ENCODE measurements around the gene YIPF5.

YIPF5 gene

DNA sequence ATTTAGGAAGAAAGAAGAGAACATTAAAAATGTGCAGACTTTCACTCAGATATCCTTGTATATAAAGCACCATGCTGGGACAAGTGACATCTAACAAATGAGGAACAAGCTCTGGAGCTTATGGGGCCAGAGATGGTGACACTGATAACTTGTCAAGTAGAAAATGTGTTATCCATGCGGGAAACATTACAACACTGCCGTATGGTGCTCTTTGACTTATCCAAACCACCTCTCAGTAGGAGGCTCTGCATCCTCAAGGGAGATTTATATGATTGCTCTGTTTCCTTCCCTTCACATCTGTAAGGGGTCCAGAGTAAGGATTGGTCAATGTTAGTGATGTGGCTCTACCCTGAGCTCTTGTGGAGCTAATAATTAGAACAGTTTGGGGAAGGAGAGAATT, 23.7 kb upstream of the YIPF5 start:
- TF ChIP-seq, protein P1, sequence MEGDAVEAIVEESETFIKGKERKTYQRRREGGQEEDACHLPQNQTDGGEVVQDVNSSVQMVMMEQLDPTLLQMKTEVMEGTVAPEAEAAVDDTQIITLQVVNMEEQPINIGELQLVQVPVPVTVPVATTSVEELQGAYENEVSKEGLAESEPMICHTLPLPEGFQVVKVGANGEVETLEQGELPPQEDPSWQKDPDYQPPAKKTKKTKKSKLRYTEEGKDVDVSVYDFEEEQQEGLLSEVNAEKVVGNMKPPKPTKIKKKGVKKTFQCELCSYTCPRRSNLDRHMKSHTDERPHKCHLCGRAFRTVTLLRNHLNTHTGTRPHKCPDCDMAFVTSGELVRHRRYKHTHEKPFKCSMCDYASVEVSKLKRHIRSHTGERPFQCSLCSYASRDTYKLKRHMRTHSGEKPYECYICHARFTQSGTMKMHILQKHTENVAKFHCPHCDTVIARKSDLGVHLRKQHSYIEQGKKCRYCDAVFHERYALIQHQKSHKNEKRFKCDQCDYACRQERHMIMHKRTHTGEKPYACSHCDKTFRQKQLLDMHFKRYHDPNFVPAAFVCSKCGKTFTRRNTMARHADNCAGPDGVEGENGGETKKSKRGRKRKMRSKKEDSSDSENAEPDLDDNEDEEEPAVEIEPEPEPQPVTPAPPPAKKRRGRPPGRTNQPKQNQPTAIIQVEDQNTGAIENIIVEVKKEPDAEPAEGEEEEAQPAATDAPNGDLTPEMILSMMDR (conservative IDR thresholded peaks at IDR 0.05; ENCODE audit: low read depth, low read length): no peak
- no peak for DNase-seq (ENCODE audit: low read depth)
- H3K4me3 ChIP-seq (ENCODE audit: low read length): no peak overlapping the region

DNA sequence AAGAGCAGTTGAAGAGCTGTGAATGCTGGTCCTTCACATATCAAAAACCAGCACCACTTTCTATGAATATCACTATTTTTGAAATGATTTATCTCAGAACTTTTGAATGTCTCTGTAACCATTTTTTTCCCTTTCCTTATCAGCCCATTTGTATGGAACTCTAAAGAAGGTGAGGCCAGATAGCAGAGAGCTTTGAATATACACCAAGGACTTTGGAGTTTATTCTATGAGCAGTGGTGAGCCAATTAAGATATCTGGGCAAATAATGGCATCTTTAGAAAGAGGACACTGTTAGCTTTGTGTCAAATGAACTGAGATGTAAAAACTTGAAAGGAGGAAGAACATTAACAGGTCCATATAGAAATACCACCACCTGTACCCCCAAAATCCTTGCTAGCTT, 22.2 kb upstream of the YIPF5 start:
- TF ChIP-seq, protein P1 (conservative IDR thresholded peaks at IDR 0.05; ENCODE audit: low read depth, low read length): no peak
- no peak for DNase-seq (ENCODE audit: low read depth)
- no peak overlapping the region for H3K4me3 ChIP-seq (ENCODE audit: low read length)

DNA sequence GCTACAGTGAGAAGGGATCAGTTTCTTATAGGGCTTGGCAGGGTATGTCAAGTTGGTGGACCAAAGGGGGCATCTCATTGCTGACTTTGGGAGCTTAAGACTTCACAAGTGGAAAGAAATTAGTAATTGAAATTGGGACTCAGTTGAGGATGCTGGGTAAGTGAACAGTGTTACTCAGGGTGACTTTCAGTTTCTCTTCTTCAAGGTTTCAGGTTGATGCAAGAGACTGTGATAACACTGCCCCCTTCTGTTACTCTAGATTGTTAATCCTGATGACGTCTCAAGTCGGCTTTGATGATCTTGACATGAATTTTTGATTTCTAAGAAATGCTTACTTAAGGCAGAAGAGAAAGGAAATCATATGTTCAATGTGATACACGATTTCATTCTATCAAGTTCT, 21.5 kb upstream of the YIPF5 start:
- H3K4me3 ChIP-seq (ENCODE audit: low read length): no peak overlapping the region
- no peak for DNase-seq (ENCODE audit: low read depth)
- TF ChIP-seq, protein P1 (conservative IDR thresholded peaks at IDR 0.05; ENCODE audit: low read depth, low read length): peak; percentile 36

DNA sequence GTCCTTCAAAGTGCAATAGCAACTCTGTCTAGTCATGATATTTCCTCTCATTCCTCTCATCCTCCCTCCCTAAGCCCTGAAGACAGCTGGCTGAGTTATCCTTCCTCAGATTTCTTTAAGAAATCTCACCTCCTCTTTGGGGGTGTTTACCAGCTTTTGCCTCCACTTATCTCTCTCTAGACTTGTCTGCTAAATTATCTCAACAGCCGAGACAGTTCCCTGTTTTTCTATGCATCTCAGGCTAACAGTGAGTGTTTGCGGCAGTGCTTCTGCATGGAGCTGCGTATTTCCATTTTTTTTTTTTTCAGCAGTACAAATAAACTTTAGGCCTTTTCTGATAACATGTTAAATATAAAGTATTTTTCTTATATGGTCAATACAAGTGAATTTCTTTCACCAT, 21.1 kb upstream of the YIPF5 start:
- no peak for DNase-seq (ENCODE audit: low read depth)
- no peak overlapping the region for H3K4me3 ChIP-seq (ENCODE audit: low read length)
- TF ChIP-seq, protein P1 (conservative IDR thresholded peaks at IDR 0.05; ENCODE audit: low read depth, low read length): no peak

DNA sequence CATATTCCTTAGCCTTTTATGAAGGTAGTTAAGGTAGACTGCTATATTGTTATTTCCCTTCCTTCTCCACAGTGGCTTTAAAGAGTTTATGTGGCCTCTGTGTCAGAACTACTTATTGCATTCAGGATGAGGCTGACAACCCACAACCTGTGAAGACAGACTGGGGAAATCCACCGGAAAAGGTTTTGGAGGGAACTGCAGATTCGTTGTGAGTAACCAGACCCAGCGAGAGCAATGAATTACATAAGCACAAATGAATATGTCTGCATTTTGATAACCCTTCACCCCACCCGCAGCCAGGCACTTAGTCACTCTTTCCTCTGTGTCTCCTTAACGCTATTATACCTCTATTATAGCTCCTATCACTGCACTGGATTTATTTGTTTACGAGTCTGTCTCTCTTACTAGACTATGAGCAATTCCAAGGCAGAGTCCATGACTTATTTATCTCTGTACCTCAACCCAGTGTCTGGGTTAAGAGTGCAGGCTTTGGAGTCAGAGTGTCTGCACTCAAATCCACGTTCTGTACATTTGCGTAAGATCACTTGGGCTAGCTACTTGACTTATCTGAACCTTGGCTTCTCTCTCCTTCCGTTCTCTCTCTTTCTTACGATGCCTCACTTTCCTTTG, 19.5 kb upstream of the YIPF5 start:
- DNase-seq (ENCODE audit: low read depth): no peak
- H3K4me3 ChIP-seq (ENCODE audit: low read length): no peak overlapping the region
- TF ChIP-seq, protein P1 (conservative IDR thresholded peaks at IDR 0.05; ENCODE audit: low read depth, low read length): no peak

DNA sequence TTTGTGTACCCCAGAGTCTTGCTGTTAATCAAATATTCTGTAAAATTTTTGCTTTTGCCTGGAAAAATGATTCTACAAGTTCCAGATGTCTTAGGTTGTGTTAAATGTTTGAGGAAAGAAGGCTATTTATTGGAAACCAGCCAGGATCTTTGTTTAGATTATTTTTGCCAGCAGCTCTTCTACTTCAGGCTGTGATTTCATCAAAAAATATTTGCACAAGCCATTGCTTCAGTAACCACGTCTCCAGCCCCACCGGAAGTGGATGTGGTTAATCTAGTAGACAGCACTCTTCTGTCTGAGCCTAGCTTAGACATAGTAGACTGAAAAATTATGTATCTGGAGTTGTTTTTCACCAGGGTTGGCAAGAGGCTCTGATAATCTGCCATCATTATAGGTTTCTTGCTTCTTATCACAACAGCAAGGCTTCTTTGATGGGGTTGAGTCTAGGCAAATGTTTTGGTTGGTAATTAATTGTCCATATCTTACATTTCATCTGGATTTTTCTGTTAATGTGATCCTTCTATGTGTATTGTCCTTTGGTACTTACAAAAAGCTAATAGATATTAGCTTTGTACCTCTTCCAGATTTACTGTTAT, 17.3 kb upstream of the YIPF5 start:
- H3K4me3 ChIP-seq (ENCODE audit: low read length): no peak overlapping the region
- DNase-seq (ENCODE audit: low read depth): no peak

More for the DNA sequence above, 17.3 kb upstream of the YIPF5 start:
- TF ChIP-seq, protein P1 (conservative IDR thresholded peaks at IDR 0.05; ENCODE audit: low read depth, low read length): no peak

Measured in retinal pigment epithelial cell (primary cell).